Measurements from ENCODE around the gene MARCKS. TPM values are rescaled to one million over a fixed set of nuclear protein-coding genes. Genes with fewer than 3 reads are reported as not detected.
A peak's percentile ranks its signal among the peaks of the same experiment; 100 is the strongest.

The MARCKS gene
- total RNA-seq, 1 donor from 2014 or later, result 89.0 TPM

- DNase-seq (ENCODE audit: low read depth), result no peak
Measured at GRCh38 chr6:113853252-113853651, 3.9 kb upstream of the MARCKS start.

- DNase-seq (ENCODE audit: low read depth), result peak; percentile 84
Measured at GRCh38 chr6:113854531-113855499, 2.3 kb upstream of the MARCKS start.

- peak; percentile 54 for DNase-seq (ENCODE audit: low read depth)
Measured at GRCh38 chr6:113855500-113856374, 1.4 kb upstream of the MARCKS start.

GRCh38 chr6:113856375-113856624 lies 845 bp upstream of the MARCKS start:
- DNase-seq (ENCODE audit: low read depth), result no peak

- peak; percentile 62 for DNase-seq (ENCODE audit: low read depth)
Measured at GRCh38 chr6:113857556-113858479, 673 bp downstream of the MARCKS start.

GRCh38 chr6:113858480-113859348 lies 1.6 kb downstream of the MARCKS start:
- DNase-seq (ENCODE audit: low read depth), result peak; percentile 92

GRCh38 chr6:113859349-113860180 lies 2.4 kb downstream of the MARCKS start:
- peak; percentile 65 for DNase-seq (ENCODE audit: low read depth)

GRCh38 chr6:113860181-113860955 lies 3.2 kb downstream of the MARCKS start:
- peak; percentile 68 for DNase-seq (ENCODE audit: low read depth)

- no peak for DNase-seq (ENCODE audit: low read depth)
Measured at GRCh38 chr6:113862112-113862511, 5.0 kb downstream of the MARCKS start.

GRCh38 chr6:113870917-113871316 lies 13.8 kb downstream of the MARCKS start:
- DNase-seq (ENCODE audit: low read depth), result no peak

GRCh38 chr6:113871975-113872374 lies 14.8 kb downstream of the MARCKS start:
- no peak for DNase-seq (ENCODE audit: low read depth)

GRCh38 chr6:113873043-113873667 lies 16.0 kb downstream of the MARCKS start:
- DNase-seq (ENCODE audit: low read depth), result peak; percentile 45

- DNase-seq (ENCODE audit: low read depth), result peak; percentile 44
Measured at GRCh38 chr6:113875470-113875869, 18.3 kb downstream of the MARCKS start.

- no peak for DNase-seq (ENCODE audit: low read depth)
Measured at GRCh38 chr6:113876695-113877094, 19.6 kb downstream of the MARCKS start.

- peak; percentile 81 for DNase-seq (ENCODE audit: low read depth)
Measured at GRCh38 chr6:113879186-113880096, 22.3 kb downstream of the MARCKS start.

- DNase-seq (ENCODE audit: low read depth), result no peak
Measured at GRCh38 chr6:113881478-113881980, 24.4 kb downstream of the MARCKS start.
